Pulmonary artery endothelial cell (primary cell): ENCODE data around the gene PCP4L1. TPM values are rescaled to one million over a fixed set of nuclear protein-coding genes. Genes with fewer than 3 reads are reported as not detected.

Experiments
- DNase-seq: peaks from one replicate; pipeline ENCODE4 v3.0.0-alpha.2; 2011; ENCODE audit warnings: low read depth, low spot score
- total RNA-seq: library from RNA; depleted of rRNA; stranded (reverse); fragments of >200 nt; gene quantifications from 2 replicates; pipeline ENCODE4 v1.2.3, GENCODE V29; 2014

PCP4L1 gene
- total RNA-seq, 1 donor from 2014 or later, result not detected

DNA sequence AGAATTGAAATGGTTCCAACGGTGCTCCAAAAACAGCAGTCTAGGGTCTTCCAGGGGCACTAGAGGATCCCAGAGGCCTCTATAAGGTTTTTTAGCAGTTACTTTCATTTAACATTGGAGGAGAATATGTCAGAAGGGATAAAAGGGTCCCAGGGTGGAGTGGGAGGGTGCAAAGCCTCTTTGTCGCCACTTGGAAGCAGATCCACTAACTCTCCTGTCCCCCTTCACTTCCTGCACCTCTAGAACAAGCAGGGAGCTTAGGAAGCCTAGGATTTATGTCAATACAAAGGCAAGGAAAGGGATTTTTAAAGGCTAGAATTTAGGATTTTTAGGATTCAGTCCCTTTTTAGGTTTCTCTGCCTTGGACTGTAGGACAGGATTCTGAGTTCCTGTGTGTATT, 8.3 kb downstream of the PCP4L1 start:
- no peak for DNase-seq

DNA sequence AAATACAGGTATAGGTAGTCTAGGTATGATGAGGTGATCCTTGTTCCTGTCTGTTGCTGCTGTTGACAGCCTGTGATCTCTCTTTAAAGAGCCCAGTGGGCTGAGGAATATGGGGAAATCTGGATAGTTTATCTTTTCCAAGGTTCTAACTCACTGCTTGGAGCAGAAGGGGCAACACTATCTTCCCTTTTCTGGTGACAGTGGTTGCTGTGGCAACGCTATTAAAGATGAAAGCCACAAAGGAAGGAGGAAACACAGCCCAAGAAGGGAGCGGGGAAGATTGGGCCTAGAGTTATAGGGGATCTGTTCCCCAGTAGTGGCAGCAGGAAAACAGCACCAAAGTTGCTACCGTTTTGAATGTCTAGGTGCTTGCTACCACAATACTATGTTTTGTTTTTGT, 8.8 kb downstream of the PCP4L1 start:
- DNase-seq, result no peak

DNA sequence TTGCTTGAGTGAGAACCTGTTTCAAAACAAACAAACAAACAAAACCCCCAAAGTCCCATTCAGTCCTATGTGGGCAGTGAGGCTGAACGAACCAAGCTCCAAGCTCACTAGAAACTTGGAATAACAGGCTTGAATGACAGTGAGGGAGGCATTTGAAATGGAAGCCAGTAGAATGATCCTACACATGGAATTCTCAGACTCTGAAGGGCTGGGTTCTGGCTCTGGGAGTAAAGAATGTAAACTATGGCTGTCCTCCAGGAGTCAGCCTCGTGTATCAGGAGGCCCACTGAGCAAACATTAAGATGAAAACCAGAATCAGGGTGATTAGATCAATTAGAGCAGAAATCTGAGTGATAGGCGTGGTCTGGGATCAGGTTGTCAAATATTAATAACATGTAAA, 14.9 kb downstream of the PCP4L1 start:
- no peak for DNase-seq

DNA sequence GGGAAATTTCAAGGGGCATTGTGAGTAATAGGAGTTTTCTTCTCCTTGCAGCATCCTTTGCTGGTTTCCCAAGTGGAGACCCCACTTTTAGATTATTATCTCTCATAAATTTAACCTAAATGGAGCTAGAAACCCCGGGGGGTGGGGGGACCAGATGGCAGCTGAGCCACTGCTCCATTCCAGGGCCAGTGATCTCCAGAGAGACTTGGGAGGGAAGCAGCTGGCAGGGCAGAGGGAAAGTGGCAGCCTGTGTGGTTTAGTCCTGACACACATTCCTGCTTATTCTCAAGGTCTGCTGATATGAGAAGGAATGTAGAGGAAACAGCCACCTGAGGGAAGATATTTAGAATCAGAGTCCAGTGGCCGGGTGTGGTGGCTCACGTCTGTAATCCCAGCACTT, 16.3 kb downstream of the PCP4L1 start:
- no peak for DNase-seq

DNA sequence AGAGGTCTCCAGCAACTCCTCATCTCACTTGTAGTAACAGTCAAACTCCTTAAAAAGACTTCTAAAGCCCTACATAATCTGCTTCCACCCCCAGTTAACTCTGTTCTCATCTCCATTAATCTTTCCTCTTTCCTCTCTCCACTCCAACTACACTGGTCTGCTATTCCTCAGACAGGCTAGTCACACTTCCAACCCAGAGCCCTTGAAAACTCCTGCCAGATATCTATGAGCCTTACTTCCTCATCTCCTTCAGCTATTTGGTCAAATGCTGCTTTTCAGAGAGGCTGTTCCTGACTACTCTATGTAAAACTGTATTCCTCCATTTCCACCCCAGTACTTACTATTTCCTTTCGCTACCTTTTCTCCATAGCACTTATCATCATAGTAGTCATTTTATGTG, 24.4 kb downstream of the PCP4L1 start:
- no peak for DNase-seq

DNA sequence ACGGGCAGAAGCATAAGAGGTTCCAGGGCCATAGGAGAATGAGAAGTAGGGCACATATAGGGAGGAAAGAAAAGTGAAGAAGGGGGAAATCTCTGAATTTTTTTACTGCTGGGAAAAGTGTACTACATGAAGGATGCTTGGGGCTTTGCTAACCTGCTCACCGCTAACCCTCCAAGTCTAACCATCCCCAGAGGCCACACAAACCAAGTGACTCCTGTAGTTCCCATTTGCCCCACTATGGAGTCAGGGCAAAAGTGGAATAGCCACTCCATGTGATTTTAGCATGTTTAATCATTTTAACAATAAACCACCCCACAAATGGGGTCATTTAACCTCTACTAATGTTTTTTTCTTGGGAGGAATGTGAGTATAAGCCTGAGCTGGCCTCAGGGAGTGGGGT, 26.6 kb downstream of the PCP4L1 start:
- no peak for DNase-seq

DNA sequence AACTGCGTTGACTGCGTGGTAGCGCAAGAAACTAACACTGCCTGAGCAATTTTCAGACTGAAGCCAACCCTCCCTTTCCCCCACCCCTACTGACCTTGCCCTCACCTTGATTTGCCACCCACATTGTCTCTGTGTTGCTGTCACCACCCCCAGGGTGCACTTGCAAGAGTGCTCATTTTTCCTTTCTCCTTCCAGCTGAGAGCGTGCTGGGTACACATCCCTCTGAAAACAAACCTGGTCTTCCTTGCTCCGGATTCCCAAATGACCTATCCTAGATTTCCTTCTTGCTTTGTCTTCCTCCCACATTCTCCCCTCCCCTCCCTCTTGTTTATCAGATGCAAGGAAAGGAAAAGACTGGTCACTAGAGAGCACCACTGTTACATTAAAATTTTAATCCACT, 27.0 kb downstream of the PCP4L1 start:
- DNase-seq, result no peak

DNA sequence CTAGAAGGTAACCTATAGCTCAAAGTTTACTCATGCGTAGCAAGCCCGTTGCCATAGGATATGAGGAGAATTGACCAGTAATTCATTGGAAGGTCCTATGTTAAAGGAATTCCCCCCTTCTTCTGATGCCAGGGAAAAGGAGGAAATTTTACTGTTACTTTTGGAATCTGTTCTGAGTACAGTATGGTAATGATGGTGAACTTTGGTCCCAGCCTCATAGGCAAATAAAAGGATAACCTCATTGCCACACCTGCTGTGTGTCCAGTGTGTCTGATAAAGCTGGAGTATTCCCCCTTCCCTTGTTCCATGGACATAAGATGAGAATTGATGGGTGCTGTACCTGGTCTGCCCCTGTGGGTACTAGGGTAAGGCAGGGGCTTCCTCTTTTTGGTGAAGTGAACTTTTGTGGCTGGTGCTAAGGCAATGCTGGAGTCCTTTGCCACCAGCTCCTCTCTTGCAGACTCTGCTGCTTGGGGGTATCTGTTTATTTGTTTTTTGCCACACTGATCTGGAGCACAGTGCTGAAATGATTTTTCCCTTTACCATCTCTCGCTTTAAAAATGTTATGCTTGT, 29.0 kb downstream of the PCP4L1 start:
- no peak for DNase-seq

DNA sequence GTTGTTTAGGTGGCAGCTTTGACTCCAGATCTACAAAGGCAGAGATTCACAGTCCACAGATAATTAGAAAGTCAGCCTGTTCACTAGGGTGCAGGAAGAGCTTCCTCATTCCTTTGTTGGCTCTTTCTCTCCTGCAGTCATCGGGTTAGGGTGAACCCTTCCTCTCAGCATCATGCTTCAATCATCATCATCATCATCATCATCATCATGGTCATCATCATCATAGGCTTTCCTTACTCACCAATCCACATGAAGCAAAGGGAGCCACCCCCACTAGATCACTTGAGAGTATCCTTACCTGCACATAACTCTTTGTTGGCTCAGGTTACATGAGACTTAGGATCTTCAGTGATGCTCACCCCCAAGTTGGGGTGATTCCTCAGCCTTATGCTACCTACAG, 32.2 kb downstream of the PCP4L1 start:
- DNase-seq, result no peak

DNA sequence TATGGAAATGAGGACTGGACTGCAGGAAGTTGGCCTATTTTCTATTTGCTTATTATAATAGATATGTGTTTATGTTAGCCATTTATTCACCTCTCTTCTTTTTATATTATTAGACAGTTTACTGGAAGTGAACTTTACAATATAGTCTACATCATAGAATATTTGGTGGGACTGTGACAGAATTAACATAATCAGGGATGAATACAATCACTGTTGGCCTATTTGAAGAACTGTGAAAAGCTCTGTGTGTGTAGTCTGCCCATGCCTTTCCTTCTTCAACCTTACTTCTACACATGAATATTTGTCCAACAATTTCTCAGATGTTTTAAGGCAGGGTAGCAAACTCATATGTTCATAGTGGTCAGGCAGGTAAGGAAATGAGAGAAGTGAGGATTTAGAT, 38.9 kb downstream of the PCP4L1 start:
- no peak for DNase-seq

DNA sequence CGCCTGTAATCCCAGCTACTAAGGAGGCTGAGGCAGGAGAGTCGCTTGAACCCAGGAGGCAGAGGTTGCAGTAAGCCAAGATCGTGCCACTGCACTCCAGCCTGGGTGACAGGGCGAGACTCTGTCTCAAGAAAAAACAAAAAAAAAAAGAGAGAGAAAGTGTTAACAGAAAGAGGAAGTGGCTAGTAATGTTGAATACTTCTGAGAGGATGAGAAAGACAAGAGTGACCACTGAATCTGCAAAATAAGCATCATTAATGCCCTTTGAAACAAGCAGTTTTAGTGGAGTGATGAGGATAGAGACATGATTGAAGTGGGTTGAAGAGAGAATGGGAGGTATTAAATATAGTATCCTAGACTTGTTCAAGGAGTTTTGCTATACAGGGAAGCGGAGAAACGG, 39.6 kb downstream of the PCP4L1 start:
- DNase-seq, result no peak

DNA sequence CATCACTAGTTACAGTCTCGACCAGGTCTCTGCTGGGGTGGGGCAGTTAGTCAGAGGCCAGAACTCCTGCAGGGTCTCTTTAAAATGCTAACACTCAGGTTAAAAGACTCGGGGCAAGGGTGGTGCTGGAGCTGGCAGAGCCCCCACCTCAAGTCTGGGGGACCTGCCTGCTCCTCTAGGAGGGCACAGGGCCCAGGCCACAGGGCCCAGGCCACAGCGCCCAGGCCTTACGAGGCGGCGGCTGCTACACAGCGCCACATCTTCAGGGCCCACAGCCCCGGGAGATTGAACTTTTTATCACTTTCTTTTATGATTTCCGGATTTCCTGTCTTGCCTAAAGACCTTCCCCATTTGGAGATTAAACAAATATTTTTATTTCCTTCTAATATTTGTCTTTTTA, 40.8 kb downstream of the PCP4L1 start:
- no peak for DNase-seq

DNA sequence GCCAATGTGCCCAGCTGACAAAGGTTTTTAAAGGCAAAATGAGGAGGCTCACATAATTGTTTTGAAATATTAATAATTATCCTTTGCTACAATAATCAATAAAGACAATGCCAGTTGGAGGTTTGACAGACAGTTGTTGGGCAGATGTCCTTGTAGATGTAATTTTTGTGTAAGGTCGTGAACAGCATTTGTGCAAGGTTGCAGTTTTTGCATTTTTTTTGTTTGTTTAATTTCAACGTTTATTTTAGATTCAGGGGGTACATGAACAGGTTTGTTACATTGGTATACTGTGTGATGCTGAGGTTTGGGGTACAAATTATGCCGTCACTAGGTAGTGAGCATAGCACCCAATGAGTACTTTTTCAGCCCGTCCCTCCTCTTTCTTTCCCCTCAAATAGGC, 41.9 kb downstream of the PCP4L1 start:
- DNase-seq, result no peak

DNA sequence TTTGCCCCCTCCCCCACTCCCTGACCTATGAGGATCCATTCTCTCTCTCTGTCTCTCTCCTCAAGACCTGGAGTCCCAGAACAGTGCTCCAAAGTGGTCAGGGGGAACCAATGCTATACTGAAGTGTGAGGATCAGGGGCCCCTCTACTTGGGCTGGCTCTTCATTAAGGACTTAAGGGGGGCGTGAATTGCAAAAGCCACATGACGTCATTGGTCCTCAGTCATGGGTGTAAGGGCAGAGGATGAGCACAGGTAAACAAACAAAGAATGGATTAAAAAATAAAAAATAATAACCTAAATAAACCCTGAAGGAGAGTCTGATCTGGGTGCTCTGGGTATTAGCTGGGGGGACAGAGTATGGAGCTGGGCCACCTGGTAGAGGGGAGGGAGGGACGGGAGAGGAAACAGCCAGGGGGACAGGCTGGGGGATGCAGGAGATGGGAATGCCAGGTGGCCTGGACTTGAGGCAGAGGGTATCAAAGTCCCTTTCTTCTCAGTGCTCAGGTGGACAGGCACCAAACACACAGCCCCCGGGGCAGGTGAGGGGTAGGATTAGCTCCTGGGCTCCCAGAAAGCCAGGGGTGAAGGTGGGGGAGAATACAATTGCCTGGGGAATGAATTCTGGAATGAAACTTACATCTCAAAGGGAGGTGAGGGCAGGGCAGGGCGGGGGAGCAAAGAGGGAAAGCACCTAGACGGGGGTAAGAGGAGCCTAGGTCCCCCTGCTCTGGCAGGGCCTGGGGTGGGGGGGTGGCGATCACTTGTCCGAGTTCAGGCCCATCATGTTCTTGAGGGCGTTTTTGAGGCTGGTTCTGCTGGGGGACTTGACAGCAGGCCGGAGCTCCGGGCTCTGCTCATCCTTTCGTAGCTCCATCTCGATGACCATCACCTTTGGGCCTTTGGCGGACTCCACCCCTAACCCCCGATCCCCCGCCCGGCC, 46.7 kb downstream of the PCP4L1 start:
- no peak for DNase-seq

DNA sequence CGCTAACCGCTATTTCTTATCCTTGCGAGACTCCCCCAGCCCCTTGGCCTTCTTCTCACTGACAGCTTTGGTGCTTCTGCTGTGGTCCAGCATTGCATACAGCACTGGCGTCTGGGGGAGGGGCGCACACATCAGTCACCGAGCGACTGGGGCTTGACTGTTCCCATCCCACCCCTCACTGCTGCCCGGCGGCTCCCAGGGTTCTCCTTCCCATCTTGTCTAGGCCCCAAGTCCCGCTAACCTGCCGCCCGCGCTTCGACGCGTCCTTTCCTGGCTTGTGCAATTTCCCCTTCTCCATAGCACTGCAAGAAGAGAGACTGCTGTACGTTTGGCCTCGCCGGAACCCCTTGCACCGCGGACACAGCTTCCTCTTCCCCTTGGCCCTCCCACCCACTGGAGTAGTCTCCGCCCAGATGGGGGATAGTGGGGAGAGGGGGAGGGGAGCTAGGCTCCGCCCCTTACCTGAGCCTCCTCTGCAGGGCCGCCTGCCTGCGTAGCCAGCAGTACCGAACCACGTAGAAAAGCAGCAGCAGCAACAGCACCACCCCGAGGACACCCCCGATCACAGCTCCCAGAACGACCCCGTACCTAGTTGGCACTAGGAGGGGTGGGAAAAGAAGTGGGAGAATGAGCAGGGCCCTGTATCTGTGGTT, 47.4 kb downstream of the PCP4L1 start:
- no peak for DNase-seq

DNA sequence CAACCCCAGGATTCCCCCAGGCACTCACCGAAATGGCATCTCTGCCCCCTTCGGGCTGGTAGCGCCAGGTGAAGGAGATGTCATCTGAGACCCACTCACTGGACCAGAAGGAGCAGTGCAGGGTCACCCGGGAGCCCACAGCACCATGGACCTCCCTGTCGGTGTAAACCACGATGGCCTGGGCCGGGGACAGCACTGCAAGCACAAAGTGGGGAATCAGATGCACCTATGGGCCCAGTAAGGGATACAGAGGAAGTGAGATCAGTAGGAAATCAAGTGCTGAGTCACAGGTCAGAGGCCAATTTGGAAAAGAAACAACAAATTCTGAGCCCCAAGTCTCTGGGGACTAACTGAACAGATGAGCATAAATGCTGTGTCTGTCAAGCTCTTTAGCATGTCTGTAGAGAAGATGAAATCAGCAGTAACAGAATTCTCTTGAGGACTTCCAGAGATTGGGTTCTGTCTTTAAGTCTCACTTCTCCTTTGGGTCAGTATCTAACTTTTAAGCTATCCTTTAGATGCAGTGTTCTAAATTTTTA, 48.8 kb downstream of the PCP4L1 start:
- no peak for DNase-seq

DNA sequence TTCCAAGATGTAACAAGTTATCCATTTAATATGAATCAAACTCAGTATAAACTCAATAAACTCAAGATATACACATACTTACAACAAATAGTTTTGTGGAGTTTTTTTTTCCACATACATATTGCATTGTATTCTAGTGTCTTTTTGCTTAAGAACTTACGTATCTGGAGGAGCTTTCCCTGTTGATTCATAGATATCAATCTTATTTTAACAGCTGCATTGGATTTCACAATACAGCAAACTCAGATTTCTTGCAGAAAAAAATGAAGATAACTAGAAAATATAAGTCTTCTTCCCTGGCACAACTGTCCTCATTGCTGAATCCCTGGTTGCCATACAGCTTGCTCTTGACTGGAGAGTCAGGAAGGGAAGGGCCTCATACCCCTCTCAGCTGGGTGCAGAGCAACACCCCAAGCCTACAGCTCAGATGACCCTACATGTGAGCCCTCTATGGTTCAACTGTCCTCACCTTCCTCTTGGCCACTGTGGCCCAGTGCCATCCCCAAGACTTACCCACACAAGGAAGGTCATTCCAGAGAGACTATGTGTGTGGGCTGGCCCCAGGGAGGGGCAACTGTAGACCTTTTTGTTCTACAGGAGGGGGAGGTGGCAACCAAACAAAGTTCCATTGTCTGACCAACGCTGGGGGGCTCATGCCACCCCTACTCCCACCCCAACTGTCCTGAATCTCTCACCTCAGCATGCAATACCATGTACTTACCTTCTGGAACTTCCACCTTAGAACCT, 49.5 kb downstream of the PCP4L1 start:
- DNase-seq, result no peak

DNA sequence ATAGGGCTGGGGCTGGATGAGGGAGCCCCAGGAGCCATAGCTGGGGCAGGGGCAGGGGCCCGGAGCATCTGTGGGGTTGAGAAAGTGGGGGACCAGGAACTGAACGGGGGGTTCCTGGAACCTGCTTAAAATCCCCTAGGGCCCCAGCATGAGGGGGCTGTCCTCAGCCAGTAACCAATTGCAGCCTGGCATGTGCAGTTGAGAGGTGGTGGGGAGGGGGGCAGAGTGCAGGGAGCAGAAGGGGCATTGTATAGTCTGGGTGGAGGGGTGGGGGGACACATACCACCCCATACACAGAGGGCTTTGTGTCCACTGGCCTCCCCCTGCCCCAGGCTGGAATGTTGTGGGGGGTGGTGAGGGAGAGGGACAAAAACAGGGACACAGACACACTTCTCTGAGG, 51.3 kb downstream of the PCP4L1 start, which contains the start of gene MPZ:
TSS of gene MPZ (minus strand) at position 101 of the 400 bp plus-strand sequence. CDS start at position 38, 63 bp downstream.
- DNase-seq, result no peak

DNA sequence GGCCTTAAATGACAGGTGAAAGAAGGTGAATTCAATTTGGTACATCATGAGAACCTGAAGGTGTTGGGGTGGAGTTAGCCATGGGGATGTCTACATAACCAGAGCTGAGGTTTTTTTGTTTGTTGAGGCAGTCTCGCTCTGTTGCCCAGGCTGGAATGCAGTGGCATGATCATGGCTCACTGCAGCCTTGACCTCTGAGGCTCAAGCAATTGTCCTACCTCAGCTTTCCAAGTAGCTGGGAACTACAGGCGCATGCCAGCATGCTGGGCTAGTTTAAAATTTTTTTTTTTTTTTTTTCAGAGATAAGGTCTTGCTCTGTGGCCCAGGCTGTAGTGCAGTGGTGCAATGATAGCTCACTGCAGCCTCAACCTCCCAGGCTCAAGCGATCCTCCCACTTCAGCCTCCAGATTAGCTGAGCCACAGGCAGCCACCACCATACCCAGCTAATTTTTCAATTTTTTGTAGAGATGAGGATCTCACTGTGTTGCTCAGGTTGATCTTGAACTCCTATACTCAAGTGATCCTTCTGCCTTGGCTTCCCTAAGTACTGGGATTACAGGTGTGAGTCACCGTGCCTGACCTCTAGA, 53.1 kb downstream of the PCP4L1 start:
- no peak for DNase-seq

DNA sequence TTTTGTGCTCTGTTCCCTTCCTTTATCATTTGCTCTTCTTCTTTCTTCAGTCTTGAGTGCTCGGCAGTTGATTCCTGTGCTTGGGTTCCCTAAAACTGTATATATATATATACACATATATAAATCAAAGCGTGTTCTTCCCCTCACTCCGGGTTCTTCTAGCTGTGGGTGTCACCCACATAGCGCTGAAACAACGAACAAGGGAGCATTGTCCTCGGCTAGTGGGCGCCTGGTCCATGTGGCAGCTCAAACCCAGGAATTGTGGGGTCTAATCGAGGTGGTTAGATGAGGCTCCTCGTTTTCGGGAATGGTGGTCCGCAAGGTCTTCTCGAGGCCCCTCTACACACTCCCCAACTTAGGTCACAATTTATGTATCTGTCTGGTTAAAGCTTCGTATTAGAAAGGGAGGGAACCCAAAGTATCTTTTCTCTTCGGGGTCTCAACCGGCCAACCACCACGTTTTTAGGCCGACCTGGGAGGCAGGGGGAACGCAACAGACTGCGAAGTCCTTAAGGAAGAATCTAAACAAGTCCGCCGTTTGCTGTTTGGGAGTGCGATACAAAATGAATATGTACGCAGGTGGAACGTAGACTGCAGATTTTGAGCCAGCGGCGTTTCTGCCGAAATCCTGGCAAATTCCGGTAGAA, 55.1 kb downstream of the PCP4L1 start:
- no peak for DNase-seq
